OCI-LY3 (cell line): ENCODE measurements around the gene PDLIM4.

Source experiments
- CTCF ChIP-seq: fragments of 200-600, 300-600 bp; sonication (generic); IDR thresholded peaks from 2 replicates; pipeline ENCODE4 v1.5.1; 2014; ENCODE audit warnings: antibody characterized with exemption, low read length, low read depth
- EZH2phosphoT487 ChIP-seq: fragments of 200-600 bp; shearing (Covaris generic); IDR thresholded peaks from 2 replicates; pipeline ENCODE4 v1.6.1; 2018; ENCODE audit warnings: antibody characterized with exemption, mixed run types, low read depth

DNA sequence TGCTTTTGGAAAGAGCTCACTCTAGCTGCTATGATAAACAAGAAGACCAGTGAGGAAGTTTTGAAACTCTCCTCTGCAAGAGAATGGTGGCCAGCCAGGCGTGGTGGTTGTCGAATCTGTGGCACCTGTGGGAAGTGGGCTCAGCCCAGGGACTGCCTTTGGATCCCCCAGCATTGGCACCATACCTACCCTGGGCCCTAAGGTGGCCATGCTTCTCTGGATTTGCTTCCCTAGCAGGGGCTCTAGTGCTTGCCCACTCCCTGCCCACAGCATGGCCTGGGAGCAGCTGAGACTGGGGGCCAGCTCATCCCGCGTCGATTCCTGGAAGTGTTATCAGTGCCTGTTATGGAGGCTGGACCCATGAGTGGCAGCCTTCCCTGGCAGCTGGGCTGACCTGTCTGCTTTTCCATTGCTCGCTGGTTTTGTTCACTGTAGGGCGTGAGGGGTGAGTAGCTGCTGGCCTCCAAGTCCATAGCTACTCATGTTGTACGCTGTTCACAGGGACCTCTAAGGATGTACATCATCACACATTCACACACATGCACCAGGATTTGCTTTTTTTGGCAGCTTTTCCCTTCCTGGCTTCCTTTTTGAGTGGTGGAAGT lies 39.0 kb downstream of the PDLIM4 start:
- TF ChIP-seq CTCF (no peak), EZH2phosphoT487 (no peak)
